HK-2 (cell line): ENCODE measurements around the gene PAK5.
"Not testable (repeated sequence)": the region's sequence is repeated elsewhere in the genome, so short reads cannot be mapped to it uniquely, and the experiment has no call there.

ENCODE experiments used
- DNase-seq: peaks from one replicate; pipeline ENCODE4 v3.0.0-alpha.2; 2018; ENCODE audit not compliant: unreplicated experiment

Gene PAK5

DNA sequence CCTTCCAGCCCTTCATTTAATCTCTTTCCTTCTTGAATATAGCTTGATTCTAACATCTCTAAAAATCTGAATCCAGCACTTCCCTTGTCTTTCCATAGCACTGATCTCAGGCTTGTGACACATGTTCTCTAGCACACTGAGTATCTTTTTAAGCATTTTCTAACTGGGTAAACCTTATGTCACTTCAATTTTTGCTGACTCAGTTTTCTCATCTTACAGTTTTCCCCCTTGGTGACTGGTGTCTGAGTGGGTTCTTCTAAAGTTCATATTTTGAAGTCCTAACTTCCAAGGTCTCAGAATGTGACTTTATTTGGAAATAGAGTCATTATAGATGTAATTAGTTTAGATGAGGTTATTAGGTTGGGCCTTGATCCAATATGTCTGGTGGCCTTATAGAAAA, 153.9 kb downstream of the PAK5 start:
- no peak for DNase-seq

- no peak for DNase-seq
These were observed 161.7 kb downstream of the PAK5 start for GRCh38 chr20:9677100-9677623.

- no peak for DNase-seq
These were observed 165.9 kb downstream of the PAK5 start for GRCh38 chr20:9672981-9673380.

- no peak for DNase-seq
These were observed 166.8 kb downstream of the PAK5 start for GRCh38 chr20:9672027-9672426.

DNA sequence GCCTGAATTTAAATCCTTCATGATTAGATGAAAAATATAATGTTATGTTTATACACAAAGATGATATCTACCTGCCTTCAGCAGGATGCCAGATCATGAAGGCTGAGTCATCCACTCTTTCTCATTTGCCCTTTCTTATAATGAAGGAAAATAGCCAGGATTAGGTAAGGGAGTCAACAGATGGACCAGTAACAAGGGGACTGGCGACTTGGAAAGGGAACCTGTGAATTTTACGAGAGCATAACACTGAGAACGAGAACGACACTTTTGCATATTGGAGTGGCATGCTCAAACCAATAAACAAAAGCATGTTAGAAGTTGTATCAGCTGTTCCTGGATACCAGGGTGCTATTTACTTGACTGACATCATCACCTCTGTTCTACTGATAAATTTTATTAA, 170.5 kb downstream of the PAK5 start:
- no peak for DNase-seq

- no peak for DNase-seq
These were observed 175.5 kb downstream of the PAK5 start for GRCh38 chr20:9663423-9663822.

DNA sequence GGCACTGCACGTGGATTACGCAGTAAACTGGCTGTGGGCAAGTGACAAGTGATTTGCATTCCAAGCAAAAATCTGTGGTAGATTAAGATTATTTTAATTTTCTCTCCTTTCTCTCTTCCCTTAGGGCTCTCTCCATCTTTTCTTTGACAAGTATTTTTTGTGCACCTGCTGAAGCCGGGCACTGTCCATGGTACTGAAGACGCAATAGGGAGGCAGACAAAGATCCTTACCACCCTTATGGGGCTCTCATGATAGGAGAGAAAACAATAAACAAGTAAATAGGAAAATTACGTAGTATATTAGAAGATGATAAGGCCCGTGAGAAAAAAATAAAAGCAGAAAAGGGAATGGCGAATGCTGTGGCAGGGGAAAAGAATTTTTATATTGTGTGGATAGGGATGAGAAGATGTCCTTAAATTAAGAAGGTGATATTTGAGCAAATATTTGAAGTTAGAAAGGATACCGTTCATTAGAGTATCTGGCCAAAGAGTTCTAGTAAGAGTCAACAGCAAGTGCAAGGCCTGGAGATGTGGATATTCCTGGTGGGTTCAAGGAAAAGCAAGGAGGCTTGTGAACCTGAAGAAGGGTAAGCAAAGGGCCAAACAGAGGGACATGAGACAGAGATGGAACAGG, 178.5 kb downstream of the PAK5 start:
- peak; percentile 25 for DNase-seq

DNA sequence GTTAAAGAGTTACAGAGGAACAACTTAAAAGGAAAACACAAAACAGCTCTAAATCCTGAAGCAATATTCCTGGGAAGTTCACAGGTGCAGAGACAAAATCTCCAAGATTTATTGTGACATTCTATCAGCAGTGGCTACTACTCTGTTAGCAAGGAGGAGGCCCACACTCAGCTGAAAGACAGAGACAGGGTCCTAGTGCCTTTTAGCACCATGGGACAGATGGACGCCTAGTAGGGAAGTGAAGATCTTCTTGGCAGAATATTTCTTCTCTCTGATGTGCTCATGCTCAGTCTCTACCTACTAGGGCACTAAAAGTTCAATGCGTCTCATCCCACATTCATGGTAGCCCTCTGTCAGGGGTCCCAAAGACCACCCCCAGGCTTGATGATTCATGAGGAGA, 191.1 kb downstream of the PAK5 start:
- DNase-seq: no peak

DNA sequence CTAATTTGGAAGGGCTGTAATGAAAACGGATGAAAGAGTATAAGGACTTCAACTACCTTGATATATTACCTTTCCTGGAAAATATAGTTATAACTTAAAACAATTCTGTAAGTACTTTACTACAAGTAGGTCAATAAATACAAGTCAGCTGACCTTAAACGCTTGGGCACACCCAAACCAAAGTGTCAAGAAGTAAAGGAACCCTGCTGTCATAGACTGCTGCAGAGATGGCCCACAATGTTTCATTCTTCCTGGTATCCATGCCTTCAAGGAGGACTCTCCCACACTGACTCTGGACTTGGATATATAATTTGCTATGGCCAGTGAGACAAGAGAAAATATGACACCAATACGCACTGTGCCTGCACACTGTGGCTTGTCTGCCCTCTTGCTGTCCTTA, 192.5 kb downstream of the PAK5 start:
- DNase-seq: no peak

DNA sequence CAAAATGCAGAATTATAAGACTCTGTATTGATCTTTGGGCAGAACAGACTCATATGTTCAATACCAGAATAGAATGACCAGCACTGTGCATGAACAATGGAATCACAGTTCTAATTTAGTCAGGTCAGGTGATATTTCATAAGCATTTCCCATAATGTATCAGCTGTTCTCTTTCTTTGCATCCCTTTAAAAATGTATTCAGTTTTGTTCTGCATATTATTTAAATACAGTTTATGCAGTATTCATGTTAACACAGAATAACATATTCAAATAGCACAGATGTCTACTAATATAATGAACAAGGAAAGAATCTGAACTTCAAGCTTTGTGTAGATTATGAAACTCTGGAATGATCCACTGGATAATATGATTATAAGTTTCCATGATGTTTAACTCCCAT, 196.0 kb downstream of the PAK5 start:
- DNase-seq: no peak

DNA sequence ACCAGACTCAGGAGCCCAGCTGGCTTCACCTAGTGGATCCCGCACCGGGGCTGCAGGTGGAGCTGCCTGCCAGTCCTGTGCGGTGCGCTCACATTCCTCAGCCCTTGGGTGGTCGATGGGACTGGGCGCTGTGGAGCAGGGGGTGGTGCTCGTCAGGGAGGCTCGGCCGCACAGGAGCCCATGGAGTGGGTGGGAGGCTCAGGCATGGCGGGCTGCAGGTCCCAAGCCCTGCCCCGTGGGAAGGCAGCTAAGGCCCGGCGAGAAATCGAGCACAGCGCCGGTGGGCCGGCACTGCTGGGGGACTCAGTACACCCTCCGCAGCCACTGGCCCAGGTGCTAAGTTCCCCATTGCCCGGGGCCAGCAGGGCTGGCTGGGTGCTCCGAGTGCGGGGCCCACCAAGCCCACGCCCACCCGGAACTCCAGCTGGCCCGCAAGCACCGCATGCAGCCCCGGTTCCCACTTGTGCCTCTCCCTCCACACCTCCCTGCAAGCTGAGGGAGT, 197.3 kb downstream of the PAK5 start:
- DNase-seq: not testable (repeated sequence)

GRCh38 chr20:9637889-9638288, 201.0 kb downstream of the PAK5 start:
- no peak for DNase-seq

- DNase-seq: no peak
These were observed 203.1 kb downstream of the PAK5 start for GRCh38 chr20:9635750-9636149.

- DNase-seq: no peak
These were observed 204.5 kb downstream of the PAK5 start for GRCh38 chr20:9634327-9634726.

DNA sequence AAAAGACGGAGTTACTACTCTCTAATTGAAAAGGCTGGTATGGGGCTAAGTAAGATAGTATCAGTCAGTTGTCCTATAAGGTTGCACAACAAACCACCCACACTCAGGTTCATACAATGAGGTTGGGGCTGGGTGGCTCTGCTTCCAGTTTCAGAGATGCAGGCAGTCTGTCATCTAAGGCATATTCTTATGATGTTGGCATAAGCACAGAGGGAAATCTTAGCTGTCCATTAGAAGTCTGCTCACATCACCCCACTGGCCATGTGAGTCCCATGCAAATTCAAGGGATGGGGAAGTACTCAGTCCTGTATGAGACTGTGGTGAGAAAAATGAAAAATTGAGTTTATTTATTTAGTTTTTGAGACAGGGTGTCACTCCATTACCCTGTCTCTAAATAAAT, 205.9 kb downstream of the PAK5 start:
- DNase-seq: no peak

GRCh38 chr20:9632265-9632664, 206.6 kb downstream of the PAK5 start:
- no peak for DNase-seq

- no peak for DNase-seq
These were observed 208.3 kb downstream of the PAK5 start for GRCh38 chr20:9630554-9630953.

DNA sequence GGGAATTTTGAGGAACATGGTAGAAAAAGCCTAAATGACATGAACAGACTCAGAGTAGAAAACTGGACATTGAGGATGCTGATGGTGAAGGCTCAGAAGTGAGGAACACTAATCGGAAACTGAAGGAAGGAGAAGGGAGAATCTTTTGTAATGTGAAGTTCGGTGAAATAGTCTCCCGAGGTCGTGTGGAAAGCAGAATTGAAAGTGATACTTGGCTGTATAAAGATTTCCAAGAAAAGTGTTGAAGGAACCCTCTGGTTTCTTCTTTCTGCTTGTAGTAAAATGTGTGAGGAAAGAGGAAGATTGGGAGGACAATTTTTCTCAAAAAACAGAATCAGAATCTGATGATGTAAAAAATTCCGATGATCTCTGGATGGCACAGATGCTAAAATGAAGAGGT, 209.0 kb downstream of the PAK5 start:
- no peak for DNase-seq

GRCh38 chr20:9628589-9628988, 210.3 kb downstream of the PAK5 start:
- no peak for DNase-seq

- no peak for DNase-seq
These were observed 210.7 kb downstream of the PAK5 start for GRCh38 chr20:9628141-9628540.

GRCh38 chr20:9627219-9627618, 211.7 kb downstream of the PAK5 start:
- DNase-seq: no peak

GRCh38 chr20:9626357-9626756, 212.5 kb downstream of the PAK5 start:
- no peak for DNase-seq

DNA sequence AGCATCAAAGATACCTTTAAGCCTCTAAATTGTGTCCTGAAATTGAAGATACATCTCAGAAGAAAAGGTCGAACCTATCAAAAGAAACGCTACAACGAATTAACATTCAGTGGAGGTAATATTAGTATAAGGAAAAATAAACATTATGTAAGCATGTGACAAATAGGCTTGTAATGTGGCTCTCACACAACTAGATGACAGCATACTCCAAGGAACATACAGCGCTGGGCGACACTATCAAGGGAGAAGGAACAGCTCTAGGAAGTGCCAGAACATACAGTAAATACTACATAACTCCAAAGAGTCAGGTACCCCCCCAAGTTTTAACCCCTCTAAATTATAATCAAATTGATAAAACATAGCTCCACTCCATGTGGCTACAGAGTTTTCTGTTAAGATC, 220.9 kb downstream of the PAK5 start:
- peak; percentile 21 for DNase-seq

DNA sequence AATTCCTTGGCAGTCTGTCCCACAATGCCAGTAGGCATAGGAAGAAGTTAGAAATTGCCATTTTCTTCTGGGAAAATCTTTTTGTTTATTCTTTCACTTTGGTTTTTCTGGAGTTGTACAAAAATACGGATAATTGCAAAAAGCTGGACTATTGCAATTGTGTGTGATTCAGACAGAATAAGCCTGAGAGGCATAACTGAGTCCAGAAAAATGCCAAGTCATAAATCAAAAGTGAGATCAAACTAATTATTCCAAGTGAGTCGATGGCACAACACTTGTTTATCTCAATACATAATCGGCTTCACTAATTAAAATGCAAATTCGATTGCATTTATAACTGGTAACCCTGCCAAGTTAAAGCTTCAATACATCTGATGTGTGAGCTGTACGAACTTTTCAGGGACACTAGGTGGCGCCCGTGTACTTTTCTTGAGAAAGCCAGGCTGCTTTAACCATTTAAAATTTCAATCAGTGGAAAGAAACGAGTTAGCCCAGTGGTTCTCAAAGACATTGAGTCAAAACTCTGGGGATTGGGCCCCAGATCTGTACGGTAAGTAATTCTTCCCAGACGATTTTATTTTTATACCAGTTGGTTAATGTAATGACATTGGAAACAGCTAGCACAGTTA, 221.9 kb downstream of the PAK5 start:
- peak; percentile 53 for DNase-seq
